Hindlimb muscle (tissue), 1 donor: ENCODE measurements around the gene TEKT5. TPM values are rescaled to one million over a fixed set of nuclear protein-coding genes. Genes with fewer than 3 reads are reported as not detected.
A peak's percentile ranks its signal among the peaks of the same experiment; 100 is the strongest.
"Not testable (repeated sequence)": the region's sequence is repeated elsewhere in the genome, so short reads cannot be mapped to it uniquely, and the experiment has no call there.

Experiments used
- DNase-seq: peaks from one replicate; pipeline ENCODE4 v3.0.0-alpha.2; 2013
- polyA plus RNA-seq: library from polyadenylated mRNA; unstranded; fragments of 120-200 nt; gene quantifications from one replicate; pipeline ENCODE4 v1.2.1, GENCODE V29; 2013; ENCODE audit not compliant: insufficient read length

TEKT5 gene
- polyA plus RNA-seq, 1 donor, result not detected

DNA sequence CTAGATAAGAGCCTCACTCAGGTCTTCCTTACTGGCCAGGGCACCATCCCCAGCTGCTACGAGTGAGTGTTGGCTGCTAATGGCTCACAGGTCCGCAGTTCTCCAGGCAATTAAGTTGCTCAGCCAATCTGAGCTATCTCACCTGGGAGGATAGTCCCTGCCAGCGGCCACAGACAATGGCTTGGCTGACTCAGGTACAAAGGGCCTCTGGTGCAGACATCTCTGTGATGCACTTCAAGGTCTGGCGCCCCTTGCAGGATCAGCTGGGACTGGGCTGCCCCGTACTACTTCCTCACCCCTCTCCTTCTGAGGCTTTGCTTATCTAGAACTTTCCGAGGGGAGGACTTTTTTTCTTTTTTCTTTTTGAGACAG is 65.2 kb downstream of the TEKT5 start:
- DNase-seq, result no peak

DNA sequence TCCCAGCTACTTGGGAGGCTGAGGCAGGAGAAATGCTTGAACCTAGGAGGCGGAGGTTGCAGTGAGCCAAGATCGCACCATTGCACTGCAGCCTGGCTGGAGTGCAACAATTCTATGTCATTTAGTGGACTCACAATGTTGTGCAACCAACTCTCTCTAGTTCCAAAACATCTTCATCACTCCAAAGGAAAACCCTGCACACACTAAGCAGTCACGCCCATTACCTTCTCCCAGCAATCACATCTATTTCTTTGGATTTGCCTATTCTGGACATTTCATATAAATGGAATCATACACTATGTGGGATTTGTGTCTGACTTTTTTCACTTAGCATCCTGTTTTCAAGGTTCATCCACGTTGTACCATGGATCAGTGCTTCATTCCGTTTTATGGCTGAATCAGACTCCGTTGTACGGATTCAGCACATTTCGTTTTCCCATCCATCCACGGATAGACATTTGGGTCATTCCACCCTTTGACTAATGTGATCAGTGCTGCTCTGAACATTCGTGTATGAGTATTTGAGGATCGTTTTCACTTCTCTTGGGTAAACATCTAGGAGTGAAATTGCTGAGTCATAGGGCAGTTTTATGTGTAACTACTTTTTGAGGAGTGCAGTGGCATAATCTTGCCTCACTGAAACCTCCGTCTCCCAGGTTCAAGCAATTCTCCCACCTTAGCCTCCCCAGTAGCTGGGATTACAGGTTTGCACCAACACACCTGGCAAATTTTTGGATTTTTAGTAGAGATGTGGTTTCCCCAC is 69.0 kb downstream of the TEKT5 start:
- no peak for DNase-seq

DNA sequence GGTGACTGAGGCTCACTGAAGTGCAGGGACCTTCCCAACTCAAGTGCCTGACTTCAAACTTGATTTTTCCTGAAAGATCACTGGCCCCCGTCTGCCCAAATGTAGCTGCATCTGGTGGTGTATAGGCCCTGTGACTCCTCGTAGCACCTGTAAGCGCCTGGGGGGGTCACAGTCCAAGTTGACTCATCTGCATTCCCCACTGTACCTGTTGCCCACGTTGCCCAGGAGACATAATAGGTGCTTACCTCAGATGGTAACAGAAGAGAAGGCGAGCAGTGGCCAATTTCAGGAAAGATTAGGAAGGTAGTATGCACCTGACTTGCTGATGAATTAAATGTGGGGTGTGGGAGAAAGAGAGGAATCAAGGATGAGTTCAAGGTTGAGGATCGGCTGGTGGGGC is 70.2 kb downstream of the TEKT5 start:
- DNase-seq, result no peak

DNA sequence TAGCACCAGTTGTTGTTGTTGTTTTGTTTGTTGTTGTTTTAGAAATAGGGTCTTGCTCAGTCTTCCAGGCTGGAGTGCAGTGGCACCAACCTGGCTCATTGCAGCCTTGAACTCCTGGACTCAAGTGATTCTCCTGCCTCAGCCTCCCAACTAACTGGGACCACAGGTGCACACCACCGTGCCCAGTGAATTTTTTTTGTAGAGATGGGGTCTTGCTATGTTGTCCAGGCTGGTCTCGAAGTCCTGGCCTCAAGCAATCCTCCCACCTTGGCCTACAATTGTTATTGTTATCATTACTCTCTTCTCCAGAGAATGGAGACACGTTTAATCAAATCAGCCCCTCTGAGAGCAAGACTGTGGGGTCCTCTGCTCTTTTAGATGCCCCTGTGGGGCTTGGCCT is 71.7 kb downstream of the TEKT5 start:
- DNase-seq, result no peak

DNA sequence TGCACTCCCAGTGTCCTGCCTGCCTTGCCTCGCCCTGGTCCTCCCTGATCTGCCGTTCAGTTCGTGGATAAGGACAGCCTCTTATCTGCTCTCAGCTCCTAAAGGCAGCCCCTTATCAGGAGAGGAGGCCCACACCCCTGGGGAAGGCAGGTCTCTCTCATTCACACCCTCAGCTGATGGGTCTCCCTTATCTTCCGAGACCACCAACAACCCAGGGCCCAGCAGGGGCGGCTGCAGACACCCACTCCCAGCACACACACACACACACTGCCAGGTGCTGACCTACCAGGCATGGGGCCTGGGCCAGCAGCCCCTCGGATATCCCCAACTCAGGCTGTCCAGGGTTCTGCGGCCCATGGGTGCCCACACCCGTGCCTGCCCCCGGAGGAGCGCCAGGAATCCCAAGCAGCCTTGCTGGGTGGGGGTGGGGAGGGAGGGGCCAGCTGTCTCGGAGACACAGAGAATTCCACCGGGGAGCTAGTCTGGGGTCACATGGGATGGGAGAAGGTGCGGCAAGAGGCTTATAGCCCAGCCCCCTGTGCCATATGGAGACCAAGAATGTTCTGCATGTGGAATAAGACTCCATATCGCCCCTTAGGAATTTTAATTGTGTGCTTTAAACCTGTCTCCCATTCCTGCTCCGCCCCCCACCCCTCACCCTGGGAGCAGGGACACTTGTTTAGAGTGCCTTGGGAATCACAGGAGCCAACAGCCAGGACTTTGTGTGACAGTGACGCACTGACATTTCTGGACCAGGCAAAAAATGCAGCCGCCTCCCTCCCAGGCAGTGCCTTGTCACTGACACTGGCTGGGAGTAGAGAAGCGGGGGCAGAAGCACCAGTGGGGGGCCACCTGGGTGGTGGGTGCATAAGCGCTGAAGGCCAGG is 72.5 kb downstream of the TEKT5 start:
- no peak for DNase-seq

DNA sequence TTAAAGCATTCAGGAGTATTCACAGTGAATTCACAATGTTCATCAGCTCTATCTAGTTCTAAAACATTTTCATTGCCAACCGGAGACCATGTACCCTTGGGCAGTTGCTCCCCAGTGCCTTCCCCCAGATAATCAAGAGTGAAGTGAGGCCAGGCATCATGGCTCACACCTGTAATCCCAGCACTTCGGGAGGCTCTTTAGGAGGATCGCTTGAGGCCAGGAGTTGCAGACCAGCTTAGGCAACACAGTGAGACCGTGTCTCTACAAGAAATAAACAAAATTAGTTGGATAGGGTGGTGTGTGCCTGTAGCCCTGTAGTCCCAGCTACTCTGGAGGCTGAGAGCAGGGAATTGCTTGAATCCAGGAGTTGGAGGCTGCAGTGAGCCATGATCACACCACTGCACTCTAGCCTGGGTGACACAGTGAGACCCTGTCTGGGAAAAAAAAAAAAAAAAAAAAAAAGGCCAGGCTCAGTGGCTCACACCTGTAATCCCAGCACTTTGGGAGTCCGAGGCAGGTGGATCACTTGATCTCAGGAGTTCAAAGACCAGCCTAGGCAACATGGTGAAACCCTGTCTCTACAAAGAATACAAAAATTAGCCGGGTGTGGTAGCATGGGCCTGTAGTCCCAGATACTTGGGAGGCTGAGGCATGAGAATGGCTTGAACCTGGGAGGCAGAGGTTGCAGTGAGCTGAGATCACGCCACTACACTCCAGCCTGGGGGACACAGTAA is 73.3 kb downstream of the TEKT5 start:
- DNase-seq, result not testable (repeated sequence)

DNA sequence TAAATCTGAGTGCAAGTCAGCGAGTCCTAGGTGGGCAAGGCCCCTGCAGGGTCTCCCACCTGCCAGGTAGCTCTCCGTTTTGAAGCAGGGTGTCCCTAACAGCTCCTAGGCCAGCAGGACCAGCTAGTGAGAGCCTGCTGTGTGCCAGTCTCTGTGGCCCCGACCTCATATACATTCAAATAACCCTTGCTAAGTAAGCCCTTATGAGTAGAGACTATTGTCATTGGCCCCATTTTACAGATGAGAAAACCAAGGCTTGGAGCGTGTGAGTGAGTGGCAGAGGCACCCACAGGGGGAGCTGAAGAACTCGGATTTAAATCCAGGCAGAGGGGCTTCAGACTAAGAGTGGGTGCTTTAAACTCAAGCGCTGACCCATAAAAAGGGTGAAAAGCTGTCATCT is 74.6 kb downstream of the TEKT5 start:
- no peak for DNase-seq

DNA sequence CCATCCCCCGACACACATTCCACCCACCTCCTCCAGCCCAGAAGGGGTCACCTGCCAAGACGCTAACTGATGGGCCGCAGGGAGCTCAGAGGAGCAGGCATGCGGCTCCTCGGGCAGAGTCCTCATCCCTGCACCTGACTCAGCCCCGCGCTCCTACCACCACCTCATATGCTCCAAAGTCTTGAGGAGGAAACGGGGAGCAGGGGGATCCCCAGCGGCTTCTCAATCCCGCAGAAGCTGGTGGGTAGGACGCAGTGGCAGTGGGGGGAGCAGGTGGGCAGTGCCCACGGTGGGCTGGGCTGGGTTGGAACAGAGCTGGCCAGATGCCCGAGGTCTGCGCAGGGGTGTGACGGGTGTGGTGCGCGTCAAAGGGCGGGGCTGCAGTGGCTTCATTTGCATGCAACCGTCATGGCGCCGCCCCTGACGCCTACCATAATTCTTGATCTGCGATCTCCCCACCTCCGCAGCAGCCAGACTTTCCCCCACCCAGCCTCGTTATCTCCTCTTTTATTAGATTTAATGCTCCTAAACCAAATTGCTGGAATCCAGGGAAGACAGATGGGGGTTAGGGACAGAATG is 75.4 kb downstream of the TEKT5 start:
- no peak for DNase-seq

DNA sequence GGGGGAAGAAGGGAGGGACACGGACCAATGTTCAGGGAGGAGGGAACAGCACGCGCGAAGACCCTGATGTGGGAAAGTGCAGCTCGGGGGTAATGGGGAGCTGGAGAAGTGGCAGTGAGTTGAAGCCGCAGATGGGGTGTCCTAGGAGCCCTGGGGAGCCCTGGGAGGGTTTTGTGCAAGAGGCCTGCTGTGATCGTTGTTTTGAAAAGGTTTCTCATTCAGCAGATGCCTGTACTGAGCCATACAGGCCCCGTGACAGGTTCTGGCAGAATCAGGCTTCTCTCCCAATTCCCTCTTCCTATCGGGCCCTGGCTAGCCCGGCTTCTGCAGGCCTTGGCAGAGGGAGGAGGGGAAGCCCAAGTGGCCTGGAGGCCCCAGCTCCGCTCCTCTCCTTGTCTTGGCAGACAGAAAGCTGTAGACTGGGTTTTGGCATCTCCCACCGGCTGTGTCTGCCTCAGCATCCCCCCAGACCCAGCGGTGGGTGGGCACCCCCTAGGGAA is 76.0 kb downstream of the TEKT5 start:
- DNase-seq, result no peak

DNA sequence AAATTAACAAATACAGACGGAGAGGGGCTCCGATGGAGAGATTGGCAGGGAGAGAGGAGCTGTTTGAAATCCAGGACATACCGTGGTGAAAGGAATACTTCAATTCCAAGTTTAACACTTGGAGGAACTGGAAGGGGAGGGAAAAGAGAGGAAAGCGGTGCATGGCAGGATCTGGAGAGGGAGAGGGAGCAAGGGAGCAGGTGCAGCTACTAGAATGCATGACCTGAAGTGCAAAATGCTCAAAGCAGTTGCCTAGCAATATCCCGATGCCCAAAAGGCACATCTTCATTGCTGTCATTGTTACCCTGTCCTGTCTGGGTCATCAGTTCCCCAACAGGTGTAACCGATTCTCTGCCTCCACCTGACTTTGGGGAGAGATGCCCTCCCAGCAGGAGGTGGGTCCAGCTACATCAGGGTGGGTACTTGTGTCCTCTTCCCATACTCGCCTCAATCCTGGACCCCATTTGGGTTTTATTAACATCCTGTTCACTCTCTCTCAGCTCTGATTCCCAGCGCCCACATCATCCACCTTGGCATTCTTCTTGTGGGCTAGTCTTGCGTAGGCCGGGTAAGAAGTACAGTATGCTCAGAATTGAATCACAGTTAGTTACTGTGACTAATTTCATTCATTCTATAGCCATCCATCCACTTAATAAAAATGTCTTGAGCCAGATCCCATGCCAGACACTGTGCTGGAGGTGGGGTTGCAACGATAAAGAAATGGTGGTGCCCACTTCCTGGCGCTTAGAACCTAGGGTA is 76.9 kb downstream of the TEKT5 start:
- DNase-seq, result no peak

DNA sequence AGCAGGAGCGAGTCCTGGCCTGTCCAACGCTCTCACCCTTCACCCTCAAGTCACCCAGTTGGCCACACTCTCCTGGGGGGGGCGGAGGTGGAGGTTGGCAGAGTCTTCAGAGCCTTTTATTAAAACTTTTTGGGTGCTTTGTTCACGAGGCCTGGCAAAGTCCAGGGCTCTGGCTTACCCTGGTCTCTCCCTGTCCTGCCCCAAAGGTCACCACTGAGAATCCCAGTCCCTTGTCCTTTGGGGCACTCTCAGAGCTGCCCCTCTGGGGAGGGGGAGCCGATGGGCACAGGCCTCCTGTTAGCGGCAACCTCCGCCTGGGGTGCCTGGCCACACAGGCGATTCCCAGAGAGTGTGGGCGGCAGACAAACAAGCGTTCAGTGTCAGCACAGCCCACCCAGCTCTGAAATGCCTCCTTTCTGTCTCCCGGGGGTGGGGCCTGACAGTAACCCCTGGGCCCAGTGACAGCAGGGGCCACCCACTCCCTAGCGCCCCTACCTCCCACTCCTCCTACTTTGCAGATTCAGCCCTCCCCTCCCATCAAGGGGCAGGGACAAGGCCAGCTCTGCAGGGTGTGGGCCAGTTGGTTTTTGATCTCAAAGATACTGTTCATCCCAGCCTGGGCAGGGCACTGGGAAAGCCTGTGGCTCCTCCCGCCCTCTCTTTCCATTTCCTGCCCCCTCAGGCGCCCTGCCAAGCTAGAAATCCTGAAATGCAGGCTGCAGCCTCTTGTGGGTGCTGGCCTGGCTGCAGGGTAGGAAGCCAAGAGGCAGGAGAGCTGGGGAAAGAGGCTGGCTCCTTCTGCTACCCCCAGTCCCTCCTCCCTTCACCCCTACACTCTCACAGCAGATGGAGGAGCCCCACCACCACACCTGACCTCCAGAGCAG is 77.7 kb downstream of the TEKT5 start:
- DNase-seq, result peak; percentile 38

DNA sequence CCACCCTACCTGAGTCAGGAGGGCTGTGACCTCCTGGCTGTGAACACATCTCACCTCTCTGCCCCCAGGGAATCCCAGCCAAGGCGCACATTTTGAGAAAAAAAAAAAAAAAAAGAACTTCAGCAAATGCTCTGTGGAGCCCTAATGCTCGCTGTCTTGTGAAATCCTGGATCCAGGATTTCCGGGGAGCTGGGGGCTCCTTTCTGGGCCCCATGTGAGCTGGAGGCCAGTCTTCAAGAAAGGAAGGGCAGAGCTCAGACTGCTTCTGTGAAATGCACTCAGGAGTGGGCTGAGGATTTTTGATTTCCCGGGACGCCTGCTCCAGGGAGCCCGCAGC is 78.3 kb downstream of the TEKT5 start:
- no peak for DNase-seq

DNA sequence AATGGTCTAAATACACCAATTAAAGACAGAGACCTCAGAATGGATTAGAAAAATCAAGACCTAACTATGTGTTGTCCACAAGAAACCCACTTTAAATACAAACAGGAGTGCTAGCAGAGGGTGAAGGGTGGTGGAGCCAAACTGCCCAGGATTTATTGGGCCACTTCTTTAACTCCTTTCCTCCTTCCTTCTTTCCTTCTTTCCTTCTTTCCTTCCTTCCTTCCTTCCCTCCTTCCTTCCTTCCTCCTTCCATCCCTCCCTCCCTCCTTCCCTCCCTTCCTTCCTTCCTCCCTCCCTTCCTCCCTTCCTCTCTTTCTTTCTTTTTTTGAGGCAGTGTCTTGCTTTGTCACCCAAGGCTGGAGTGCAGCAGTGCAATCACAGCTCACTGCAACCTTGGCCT is 80.0 kb downstream of the TEKT5 start:
- no peak for DNase-seq

DNA sequence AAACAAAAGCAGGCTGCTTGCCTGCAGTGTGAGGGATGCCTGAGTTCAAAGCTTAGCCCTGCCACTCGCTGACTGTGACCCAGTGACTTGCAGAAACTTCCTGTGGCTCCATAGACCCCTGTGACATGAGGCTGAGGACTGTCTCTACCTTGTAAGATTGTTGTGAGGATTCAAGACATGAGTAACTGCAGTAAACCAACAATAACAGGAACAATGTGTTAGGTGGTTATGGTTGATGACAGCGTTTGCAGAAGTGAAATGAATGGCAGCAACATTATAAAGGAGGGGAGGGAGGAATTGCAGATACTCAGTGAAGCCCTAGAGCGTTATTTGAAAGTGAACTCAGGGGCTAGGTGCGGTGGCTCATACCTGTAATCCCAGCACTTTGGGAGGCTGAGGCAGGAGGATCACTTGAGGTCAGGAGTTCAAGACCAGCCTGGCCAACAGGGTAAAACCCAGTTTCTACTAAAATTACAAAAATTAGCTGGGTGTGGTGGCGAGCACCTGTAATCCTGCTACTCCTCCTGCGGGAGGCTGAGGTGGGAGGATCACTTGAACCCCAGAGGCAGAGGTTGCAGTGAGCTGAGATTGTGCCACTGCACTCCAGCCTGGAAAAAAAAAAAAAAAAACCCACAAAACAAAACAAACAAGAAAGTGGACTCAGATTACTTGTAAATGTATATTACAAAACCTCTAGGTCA is 80.8 kb downstream of the TEKT5 start:
- no peak for DNase-seq

DNA sequence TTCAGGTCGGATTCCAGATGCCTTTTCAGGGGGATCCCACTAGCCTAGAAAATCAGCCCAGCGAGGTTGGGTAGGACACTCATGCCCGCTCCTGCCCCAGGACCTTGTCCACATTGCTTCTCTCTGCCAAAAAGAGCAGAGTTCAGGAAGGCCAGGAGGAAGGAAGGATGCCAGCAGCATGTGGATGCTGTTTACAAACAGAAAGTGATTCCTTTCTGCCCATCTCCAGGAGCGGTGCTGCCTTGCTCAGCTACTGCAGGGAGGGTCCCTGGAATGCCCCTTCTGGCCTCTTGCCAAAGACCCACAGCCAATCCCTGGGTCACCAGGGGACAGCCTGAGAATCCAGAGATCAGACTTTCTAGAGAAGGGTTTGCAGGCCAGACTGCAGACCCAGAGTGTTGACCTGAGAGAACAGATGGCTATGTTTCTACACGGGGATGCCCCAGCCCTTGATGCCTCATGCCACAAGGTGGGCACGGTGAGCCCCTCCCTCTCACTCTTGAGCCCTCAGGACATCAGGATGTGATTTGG is 82.0 kb downstream of the TEKT5 start:
- no peak for DNase-seq

DNA sequence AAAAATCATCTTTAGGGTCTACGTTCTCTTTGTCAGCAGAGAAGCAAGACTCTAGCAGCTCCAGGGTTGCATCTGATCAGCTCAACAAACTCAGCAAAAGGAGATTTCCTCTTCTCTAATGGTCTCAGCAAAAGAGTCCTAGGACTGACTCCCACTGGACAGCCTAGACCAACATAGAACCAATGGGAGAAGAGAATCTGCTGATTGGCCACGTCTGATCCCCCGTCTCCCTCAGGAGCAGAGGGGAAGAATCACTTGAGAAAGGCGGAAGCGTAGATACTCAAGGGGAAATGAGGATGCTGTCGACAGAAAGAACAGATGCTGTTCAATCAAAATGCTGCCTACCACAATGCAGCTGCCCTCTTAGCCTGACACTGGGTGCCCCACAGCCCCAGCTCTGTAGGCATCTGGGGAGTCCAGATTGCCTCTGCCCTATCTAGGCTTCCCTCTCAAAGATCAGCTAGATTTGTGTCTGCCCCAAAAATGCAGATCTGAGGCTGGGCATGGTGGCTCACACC is 82.8 kb downstream of the TEKT5 start:
- no peak for DNase-seq

DNA sequence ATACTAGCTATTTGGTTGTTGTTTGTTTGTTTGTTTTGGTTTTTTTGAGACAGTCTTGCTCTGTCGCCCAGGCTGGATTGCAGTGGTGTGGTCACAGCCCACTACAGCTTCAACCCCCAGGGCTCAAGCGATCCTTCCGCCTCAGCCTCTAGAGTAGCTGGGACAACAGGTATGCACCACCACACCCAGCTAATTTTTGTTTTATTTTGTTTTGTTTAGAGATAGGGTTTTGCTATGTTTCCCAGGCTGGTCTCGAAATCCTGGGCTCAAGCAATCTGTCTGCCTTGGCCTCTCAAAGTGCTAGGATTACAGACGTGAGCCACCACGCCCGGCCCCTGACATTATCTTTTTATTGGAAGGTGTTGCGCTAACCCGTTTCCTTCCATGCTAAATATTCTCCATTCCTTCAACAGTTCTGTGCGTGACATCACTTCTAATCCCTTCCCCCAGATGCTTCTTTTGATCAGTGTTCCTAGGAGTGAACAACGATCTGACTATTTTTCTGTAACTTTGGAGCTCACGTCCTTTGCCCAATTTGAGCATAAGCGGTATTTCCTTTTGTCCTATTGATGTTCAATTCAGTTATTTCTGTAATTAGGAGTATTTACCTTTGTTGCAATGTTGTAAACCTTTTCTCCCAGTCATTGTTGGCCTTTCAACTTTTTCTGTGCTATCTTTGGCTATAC is 84.1 kb downstream of the TEKT5 start:
- DNase-seq, result no peak

DNA sequence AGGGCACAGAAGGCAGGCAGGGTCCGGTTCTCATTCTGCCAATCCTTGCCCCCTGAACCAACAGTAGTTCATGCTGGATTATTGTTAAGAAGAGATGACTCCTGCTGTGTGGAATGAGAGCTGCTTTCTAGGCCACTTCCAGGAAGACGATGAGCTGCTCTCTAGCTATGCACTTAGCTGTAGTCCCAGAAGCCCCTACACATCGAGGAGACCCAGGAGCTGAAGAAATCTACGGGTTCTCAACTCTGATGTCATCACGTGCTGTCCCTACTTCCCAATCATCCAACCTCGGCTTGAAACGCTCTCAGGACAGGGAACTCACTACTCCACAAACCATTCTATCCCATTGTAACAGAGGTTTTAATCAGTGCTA is 85.3 kb downstream of the TEKT5 start:
- DNase-seq, result no peak

DNA sequence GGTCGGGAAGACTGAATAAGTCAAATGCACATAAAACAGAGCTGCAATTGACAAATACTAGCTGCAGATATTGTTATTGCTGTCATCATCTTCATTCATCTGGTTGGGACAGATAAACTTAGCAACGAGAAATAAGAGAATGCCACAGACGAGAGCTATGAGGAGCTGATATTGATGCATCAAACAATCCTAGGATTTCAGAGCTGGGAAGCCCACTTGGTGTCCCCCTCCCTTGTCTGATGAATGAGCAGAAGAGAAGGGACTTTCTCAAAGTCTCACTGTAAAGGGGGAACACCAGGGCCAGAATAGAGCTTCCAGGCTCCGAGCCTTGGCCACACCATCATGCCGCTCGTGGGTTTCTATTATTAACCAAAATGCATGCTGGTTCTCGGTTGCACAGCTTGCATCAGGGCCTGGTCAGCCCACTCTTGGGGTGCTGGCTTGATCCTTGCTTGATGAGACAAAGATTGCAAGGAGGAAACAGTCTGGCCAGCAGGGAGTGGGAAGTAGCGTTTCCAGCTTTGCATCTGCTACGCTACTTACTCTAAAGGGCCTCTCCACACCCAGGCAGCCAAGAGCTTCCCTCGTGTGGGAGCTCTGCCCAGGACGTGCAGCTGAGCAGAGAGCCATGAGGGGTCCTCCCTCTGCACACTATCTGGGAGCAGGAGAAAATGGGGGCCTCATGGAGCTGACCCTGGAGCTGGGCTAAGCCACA is 85.9 kb downstream of the TEKT5 start:
- DNase-seq, result peak; percentile 86
